HG03469 (cell line): ENCODE measurements around the gene CFAP100.

Experiments
- ATAC-seq: cut with Tn5 transposase; IDR thresholded peaks from one replicate; pipeline ENCODE4 v1.9.1; 2021; ENCODE audit warnings: mild to moderate bottlenecking, moderate library complexity, moderate number of reproducible peaks; ENCODE audit not compliant: unreplicated experiment

CFAP100 gene

DNA sequence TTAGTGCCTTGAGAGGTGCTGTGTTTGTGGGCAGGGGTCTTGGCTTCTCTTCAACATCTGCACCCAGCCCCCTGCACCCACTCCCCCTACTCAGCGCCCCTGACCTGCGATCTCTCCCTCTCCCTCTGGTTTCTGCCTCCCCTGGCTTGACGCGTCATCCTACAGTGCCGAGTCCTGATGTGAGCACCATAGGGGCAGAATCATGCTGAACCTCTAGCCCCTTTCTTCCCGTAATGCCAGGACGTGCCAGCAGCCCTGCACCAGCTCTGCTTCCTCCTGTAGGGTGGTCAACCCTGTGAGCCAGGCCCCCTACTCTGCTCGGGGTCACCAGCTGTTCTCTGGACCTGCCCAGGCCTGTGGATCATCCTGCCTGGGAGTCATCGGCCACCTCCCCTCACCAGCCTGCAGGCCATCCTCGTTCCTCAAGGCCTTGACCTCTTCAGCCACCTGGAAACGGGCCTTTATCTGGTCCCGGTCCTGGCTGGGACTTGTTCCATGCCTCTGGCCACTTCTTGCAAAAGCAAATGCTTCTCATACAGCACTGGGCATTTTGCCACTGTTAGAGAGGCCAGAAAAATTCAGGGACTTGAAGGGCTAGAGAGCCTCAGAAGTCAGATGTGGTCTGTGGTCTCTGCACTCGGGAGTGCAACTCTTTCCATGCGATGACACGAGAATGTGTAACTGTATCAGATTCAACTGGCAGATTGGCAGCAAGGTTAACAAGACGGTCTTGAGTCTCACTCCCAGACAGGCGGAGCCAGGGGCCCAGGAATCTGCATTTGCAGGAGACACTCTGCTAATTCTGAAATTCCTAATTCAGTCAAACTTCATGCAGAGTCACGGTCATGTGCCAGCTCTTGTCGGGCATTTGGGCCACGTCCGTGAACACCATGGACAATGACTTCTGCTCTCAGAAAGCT, 20.8 kb upstream of the CFAP100 start:
- ATAC-seq: no peak

DNA sequence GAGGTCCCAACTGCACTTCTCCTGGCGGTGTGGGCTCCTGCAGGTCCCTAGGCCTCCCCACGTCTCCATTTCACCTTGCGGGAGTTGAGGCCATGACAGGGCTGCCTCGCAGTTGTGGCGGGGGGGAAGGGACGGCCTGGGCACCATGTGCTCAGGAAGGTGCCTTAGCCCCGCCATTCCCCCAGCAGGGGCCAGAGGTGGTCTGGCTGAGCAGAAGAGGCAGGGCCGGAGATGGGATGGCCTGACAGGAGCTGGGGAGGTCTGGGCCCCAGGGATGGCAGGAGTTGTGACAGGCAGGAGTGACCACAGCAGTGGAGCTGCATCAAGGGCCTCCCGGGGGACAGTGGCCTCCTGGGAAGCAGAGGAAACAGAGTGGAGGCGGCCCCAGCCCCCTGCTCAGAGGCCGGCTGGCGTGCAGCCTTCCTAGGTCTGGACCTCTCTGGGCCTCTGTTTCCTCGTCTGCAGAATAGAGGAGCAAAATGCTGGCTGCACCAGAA, 18.8 kb upstream of the CFAP100 start:
- no peak for ATAC-seq

DNA sequence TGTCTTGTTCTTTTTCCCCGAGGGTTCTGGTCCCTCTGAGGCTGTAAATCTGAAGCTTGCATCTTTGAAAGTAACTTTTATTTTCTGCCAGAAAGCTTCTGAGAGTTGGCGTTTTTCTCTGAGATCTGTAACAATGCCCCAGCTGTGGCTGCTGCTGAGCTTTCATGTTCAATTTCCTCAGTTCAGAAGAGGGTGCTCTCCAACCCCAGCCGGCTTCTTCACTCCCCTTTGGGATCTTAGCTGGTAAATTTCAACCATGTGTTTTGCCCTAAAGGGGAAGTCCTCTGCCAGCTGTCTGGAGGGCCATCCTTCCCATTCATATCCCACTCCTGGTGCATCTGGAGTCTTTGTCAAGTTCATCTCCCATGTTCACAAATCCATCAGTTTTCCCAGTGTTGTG, 18.3 kb upstream of the CFAP100 start:
- ATAC-seq: no peak

DNA sequence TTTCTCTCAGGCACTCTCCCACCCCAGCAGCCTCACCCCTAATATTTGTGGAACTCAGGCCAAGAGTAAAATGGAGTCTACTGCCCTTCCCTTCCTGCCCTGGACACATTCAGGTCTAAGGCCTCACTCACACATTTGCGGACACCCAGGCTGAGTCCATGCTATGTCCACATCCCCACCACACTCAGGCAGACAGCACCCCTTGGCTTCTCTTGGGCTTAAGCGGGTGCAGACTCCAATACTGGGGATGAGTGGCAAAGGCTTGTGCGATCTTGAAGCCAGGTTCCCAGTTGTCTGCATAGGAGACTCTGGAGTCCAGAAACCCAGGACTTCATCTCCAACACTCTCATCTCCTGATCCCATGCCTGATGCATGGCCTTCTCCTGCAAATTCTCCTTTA, 17.5 kb upstream of the CFAP100 start:
- no peak for ATAC-seq

DNA sequence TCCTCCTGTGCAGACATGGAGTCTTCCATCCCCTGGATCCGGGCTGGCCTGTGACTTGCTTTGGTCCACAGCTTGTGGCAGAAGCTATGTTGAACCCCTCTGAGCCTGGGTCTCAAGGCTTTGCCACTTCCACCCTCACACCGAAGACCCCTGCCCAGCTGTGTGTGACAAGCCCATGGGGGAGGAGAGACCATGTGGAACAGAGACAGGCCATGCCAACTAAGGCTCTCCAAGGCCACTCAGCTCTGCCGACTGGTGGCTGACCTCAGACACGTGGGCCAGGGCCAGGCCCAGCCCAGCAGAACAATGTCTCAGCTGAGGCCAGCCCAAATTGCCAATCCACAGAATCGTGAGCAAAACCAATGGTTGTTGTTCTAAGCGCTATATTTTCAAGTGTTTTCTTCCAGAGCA, 16.4 kb upstream of the CFAP100 start:
- no peak for ATAC-seq

DNA sequence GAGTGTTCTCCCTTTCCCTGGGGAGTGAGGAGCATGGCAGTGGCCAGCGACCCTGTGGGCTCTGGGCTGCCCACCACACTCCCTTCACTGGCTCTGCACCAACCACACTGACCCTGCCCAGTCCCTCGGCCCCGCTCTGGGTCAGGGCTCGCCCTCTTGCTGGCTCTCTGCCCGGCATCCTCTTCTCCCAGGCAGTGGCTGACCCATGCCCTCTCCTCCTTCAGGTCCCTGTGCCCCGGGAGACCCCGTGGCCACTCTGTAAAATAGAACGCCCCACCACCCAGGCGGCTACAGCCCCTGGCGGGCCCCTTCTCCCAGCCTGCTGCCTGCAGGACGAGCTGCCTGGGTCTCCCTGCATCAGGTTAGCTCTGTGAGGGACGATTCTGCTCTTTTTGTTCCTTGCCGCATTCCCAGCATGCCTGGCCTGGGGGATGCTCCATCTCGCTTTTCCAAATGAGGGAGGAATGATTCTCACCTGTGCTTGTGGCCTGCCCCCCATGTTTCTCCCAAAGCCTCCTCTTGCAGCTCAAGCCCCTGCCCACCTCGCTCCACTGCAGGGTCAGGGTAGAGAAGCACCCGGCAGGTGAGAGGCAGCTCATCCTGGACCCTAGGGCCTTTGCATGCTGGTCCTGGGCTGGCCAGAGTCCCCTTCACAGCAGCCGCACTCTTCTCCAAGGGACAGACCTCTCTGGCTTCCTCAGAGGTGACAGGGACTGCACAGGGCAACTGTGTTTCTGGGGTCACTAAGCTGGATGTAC, 14.5 kb upstream of the CFAP100 start:
- no peak for ATAC-seq

DNA sequence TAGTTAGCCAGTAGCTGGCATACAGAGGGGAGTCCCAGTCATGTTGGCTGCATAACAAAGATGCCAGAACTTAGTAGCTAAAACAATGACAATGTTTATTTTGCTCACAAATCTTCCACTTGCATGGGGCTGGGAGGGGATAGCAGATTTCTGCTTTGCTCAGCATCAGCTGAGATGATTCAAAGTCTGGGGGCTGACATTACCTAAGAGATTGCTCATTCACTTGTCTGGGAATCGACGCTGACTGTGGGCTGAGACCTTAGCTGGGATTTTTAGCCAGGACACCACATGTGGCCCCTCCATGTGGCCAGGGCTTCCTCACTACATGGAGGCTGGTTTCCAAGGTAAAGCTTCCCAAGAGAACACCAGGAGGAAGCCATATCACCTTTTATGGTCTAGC, 12.7 kb upstream of the CFAP100 start:
- no peak for ATAC-seq

DNA sequence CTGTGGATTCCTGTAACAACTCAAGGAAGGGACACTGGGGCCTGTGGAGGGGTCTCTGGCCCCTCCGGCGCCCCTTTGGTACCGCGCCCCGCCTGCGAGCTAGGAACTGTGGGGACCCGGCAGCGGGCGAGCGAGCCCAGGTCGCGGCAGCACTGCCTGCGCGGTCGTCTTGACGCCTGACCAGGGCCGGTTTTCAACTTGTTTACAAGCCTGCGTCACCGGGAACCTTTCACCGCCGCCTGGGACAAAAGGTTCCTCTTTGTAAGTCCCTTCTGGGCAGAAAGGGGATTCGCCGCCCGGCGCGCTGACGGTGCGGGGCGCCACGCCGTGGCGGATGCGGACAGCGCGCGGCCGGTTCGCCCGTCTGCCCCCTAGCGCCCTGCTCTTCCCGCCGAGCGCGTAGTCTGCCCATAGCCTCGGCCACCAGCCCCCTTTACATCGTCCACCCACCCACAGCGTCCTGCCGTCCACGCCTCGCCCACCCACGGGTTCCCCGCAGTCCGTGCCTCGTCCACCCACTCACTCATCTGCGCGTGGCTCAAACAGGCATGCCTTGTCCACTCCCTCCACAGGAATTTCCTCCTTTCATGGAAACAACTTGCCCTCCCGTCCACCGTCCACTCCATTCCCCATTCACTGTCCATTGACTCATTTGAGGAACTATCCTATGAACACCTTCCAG, 5.5 kb upstream of the CFAP100 start:
- ATAC-seq: no peak

DNA sequence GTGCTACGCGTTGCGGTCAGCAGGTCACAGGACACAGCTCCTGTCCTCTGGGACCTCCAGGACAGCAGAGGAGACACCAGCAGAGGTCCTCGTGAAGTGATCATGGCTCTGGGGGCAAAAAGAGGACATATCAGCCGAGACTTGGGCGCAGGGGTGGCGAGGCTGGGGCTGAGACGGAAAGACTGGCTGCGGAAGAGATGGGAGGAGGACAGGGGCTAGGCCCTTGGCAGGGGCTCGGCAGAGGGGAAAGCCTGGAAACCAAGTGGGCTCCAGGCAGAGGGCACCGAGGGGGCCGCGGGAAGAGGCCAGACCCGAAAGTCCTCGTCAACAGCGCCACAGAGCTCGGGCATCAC, 4.9 kb upstream of the CFAP100 start:
- ATAC-seq: no peak

DNA sequence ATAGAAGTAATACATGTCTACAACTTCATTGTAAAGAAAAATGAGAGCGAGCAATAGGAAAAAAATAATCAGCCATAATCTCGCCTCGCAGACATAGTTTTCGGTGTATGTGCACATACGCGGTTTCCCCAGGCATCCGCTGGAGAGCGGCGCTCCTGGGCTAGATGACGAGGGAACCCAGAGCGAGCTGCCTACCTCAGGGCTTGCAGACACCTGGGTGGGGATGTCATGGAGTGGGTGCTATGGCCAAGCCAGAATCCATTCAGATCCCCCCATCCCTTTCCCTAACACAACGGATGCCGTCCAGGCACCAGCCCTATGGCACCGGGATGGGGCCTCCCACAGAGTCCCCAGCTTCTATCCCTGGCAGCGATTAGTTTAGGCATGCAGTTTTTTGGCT, 4.5 kb upstream of the CFAP100 start:
- no peak for ATAC-seq

DNA sequence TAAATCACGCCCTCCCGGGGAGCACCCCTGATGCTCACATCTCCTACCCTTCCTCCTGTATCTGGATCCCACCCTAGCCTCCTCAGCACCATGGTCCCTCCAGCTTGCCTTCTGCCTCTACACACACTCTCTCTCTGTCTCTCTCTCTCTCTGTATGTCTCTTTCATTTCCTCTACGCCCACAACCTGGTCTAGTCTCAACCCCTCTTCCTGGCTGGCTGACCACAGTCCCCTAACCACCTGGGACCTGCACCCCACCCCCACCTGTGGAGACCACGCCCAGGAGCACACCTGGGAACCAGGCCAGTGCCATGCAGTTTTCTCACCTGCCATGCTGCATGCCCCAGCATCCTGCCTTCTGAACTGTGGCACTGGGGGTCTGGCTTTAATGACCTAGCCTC, 4.0 kb upstream of the CFAP100 start:
- no peak for ATAC-seq

DNA sequence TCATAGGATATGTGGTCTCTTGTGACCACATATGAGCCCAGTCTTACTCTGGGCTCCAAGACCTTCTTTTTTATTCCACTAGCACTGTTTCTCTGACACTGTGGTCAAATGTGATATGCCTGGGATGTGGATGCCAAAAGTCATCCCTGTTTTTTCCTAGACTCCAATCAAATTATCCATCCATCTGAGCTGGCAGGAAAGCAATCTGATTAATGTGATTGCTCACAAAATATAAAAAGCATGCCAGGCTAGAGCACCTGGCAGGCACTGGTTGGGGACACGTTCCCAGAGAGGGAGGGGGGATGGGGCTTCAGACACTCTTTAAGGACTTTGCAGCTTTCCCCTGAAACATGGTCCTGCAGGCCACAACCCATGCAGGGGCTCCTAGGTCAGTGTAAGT, 3.1 kb upstream of the CFAP100 start:
- no peak for ATAC-seq

DNA sequence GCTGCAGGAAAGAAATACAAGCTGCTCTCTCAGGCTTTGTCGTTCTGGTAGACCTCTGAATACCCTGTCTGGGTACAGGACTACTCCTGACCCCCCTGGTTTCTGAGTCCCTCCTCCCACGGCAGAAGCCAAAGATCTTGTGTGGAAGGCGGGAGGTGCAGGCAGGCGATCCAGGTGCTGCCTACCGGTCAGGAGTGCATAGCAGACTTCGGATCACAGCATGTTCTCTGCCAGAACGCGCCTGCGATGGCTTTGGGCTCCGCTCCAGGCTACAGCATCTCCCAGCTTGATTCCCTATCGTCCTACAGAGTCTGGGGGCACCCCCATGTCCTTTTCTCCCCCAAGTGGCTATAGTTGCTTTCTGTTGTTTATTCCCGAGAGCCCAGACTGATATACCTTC, 2.5 kb upstream of the CFAP100 start:
- ATAC-seq: no peak

DNA sequence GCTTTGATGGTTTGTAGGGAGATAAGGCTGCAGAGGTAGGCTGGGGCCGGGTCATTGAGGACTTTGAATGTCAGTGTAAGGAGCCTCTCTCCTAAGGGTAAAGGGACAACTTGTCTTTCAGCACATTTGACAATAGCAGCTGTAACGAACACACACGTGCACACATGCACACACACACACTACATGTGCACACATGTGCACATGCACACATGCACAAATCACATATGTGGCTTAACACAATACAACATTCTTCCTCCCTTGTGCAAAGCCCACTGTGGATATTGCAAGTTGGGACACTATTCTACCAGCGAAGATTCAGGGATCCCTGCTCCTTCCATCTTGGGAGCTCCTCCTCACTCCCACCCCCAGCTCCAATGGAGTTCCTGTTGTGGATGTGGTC, 1.1 kb upstream of the CFAP100 start:
- no peak for ATAC-seq

DNA sequence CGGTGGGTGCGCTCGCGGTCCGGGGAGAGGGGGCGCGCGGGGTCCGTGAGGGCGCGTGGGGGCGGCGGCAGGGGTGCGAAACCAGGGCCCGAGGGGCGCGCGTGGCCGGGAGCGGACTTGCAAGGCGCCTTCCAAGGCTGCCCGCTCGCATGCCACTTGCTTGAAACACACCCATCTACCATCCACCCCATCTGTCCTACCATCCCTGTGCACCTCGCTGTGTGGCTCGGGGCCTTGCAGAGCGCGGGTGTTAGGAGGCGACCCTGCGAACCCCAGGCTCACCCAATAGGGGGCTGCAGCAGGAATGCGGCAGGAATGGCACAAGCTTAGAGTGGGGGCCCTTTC, 240 bp downstream of the CFAP100 start:
- no peak for ATAC-seq

DNA sequence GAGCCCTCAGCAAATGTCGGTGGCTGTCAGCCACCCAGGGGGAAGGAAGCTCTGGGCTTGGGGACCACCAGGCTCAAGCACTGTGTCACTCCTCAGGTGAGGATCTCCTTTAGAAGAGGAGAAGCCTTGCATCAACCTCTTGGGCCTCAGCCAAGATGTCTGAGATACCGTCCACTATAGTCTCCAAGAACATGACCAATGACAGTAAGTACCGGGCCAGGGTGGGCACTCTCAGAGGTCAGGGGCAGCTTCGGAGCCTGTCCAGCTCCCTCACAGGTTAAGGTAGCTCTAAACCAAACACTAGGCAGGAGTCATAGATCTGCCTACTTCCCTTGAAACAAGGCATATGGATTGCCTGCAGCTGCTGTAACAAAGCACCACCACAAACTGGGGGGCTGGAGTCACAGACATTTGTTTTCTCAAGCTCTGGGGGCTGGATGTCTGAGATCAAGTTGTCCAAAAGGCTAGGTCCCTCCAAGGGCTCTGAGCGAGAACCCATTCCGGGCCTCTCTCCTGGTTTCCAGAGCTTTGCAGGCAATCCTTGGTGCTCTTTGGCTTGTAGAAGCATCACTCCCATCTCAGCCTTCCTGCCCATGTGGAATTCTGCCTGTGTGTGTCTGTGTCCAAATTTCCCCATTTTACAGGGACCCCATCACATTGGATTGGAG, 1.3 kb downstream of the CFAP100 start:
- no peak for ATAC-seq

DNA sequence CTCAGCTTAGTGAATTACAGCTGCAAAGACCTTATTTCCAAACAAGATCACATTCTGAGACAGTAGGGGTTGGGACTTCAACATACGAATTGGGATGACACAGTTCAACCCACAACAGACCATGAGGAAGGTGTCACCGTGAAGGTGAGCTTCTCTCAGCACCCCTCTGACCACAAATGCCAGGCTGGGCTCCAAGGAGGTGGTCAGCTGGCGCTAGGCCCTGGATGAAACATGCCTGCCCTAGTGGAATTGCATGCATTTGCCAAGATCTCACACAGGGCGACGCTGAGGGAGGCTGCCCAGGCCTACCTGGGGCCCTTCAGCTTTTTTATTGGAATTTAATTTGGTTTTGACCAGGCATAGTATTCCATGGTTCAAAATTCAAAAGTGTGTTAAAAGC, 1.8 kb downstream of the CFAP100 start:
- no peak for ATAC-seq

DNA sequence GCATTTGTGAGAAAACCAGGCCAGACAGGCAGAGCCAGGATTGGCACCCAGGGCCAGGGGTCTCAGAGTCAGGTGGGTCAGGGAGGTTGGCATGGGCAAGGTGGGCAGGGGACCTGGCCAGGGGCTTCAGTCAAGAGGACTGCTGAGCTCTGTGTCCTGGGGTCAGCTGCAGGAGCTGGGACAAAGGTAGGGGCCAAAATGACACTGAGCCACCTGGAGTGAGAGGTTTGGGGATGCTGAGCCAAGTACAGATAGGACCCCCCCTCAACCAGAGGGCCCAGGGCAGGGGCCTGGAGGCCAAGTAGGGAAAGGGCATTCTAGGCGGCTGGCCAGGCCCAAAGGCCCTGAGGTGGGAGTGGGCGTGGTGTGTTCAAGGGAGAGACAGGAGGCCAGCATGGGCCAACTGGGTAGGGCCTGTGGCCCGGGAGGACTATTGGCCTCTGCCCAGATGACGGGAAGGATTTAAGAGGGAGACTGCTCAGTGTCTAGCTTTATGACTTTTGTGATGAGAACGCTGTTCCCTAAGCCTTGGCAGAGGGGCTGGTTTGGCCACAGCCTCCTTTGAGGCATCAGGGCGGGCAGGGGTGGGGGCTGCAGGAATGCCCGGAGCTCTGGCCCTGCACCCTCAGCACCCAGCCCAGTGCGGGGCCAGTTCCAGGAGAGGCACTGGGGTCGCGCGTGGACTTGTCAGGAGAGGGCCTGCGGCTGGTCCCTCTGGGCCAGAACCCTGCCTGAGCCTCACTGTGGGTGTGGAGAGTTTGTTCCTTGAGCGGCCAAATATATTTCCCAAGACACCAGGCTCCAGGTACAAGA, 3.1 kb downstream of the CFAP100 start:
- ATAC-seq: no peak

DNA sequence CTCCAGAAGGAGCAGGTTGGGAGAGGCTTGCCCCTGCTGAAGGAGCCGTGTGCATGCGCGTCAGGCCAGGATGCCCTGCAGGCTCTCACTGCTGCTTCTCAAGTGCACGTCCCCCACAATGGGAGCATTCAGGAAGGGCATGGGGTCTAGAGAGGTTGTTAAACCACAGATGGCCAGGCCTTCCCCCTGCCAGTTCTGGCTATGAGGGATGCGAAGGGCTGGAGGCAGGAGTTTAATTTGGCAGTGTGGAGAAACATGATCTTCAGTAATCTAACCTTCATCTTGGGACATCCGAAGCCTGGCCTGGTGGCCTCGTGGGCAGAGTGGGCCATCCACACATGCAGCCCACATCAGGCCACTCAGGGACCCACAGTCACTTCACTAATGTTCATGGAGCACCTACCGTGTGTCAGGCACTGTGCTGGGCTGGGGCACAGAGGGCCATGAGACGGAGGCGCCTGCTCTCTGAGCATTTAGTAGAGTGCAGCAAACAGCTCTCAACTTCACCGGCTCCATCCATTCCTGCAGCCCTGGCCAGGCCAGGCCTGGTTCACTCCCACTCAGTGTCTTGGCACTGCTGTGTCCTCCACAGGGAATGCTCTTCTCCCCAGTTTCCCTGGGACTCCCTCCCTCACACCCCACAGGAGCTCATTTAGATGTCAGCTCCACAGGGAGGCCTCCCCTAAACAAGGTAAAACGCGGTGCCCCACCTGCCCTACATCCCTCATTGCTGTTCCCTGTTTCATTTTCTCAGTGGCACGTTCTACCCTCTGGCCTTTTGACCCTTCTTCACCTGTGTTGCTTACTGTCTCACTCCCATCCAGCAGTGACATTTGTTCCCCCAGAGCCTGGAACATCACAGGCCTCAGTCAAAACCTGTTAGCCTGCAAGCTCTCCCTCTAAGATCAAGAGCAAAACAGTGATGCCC, 4.0 kb downstream of the CFAP100 start:
- no peak for ATAC-seq
